Smooth muscle cell (in vitro differentiated cells): ENCODE results near the gene APOC3. TPM values are rescaled to one million over a fixed set of nuclear protein-coding genes. Genes with fewer than 3 reads are reported as not detected.
A peak's percentile ranks its signal among the peaks of the same experiment; 100 is the strongest.

Experiments used
- DNase-seq: peaks from one replicate; lab custom pipeline; 2025; ENCODE audit not compliant: unreplicated experiment; lab: John Stamatoyannopoulos, UW
- H2AFZ ChIP-seq: fragments of 200-600 bp; sonication (generic); 2 replicates; pipeline ENCODE4 v1.6.0; 2016; ENCODE audit warnings: antibody characterized with exemption, low read depth, mild to moderate bottlenecking
- H3F3A ChIP-seq: fragments of 200-600 bp; sonication (generic); 2 replicates; pipeline ENCODE4 v1.6.0; 2017; ENCODE audit warnings: antibody characterized with exemption, low read depth
- H3K27ac ChIP-seq: fragments of 200-600 bp; sonication (generic); 2 replicates; pipeline ENCODE4 v1.5.1; 2016; ENCODE audit warnings: low read depth, mild to moderate bottlenecking
- H3K27me3 ChIP-seq: fragments of 200-600 bp; sonication (generic); 2 replicates; pipeline ENCODE4 v1.6.1; 2016; ENCODE audit warnings: low read depth, mild to moderate bottlenecking
- H3K36me3 ChIP-seq: fragments of 200-600 bp; sonication (generic); 2 replicates; pipeline ENCODE4 v1.5.1; 2016; ENCODE audit warnings: low read depth
- H3K4me1 ChIP-seq: fragments of 200-600 bp; sonication (generic); 2 replicates; pipeline ENCODE4 v1.5.1; 2016; ENCODE audit warnings: low read depth
- H3K4me2 ChIP-seq: fragments of 200-600 bp; sonication (generic); 2 replicates; pipeline ENCODE4 v1.6.0; 2016; ENCODE audit warnings: mild to moderate bottlenecking
- H3K4me3 ChIP-seq: fragments of 200-600 bp; sonication (generic); 2 replicates; pipeline ENCODE4 v1.5.1; 2016; ENCODE audit warnings: mild to moderate bottlenecking
- H3K79me2 ChIP-seq: fragments of 200-600 bp; sonication (generic); 2 replicates; pipeline ENCODE4 v1.6.0; 2016; ENCODE audit warnings: low read depth, mild to moderate bottlenecking
- H3K9ac ChIP-seq: fragments of 200-600 bp; sonication (generic); 2 replicates; pipeline ENCODE4 v1.6.0; 2016; ENCODE audit warnings: low read depth
- H3K9me3 ChIP-seq: fragments of 200-600 bp; sonication (generic); replicated peaks from 2 replicates; pipeline ENCODE4 v1.5.1; 2016; ENCODE audit warnings: low read depth
- H4K20me1 ChIP-seq: fragments of 200-600 bp; sonication (generic); 2 replicates; pipeline ENCODE4 v1.6.0; 2016; ENCODE audit warnings: low read depth
- CTCF ChIP-seq: fragments of 200-600 bp; sonication (generic); IDR thresholded peaks from 2 replicates; pipeline ENCODE4 v1.5.1; 2017; ENCODE audit warnings: borderline replicate concordance, mild to moderate bottlenecking, antibody characterized with exemption; ENCODE audit not compliant: insufficient read depth, poor library complexity, severe bottlenecking
- WGBS: methylation state at CpG from one replicate; pipeline ENCODE4 v1.1.7; 2016; ENCODE audit warnings: low lambda C conversion rate; 5-methylcytosine and 5-hydroxymethylcytosine counted together
- polyA plus RNA-seq: library from polyadenylated mRNA; unstranded; fragments of >200 nt; fragmentation: Nextera tagmentation; extraction: Ambion mirVana; gene quantifications from 2 replicates; pipeline ENCODE4 v1.2.1, GENCODE V29; 2016
- total RNA-seq: library from RNA; depleted of rRNA; stranded (reverse); fragments of >200 nt; gene quantifications from 2 replicates; pipeline ENCODE4 v1.2.3, GENCODE V29; 2014

Gene APOC3
- total and polyA plus RNA-seq, 2 experiments from 2014 or later, result 0.54 TPM; not detected in 1

DNA sequence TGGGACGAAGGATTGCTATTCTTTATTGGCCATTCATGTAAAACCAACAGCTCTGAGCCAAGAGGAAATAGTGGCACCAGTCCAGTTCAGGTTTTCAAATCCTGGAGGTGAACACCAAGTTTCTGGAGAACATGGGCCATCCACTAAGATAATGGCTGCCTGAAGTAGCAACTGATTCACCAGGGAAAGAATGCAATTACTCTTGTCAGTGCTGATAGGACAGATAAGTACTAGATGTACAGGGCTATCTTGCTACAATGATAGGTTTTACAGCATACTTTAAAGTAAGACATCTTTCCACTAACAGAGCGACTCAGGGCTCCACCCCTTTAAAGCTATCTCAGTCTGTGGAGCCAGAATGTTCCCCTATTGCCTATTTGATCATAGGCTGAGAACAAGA lies 44.5 kb downstream of the APOC3 start:
- DNase-seq, result no peak
- no peaks in the 10 kb centered on the region for H3K27me3 ChIP-seq
- no peak overlapping the region for H3K9ac ChIP-seq
- H3K79me2 ChIP-seq, result no peaks in the 10 kb centered on the region
- TF ChIP-seq CTCF, result no peak
- H2AFZ ChIP-seq, result no peak overlapping the region
- peaks cover 12% of the 10 kb centered on the region for H3K36me3 ChIP-seq
- no peak overlapping the region for H3K4me2 ChIP-seq
- no peaks in the 10 kb centered on the region for H3F3A ChIP-seq
- no peaks in the 10 kb centered on the region for H3K4me1 ChIP-seq
- no peak overlapping the region for H3K27ac ChIP-seq
- no peak overlapping the region for H3K4me3 ChIP-seq
- H3K9me3 ChIP-seq, result no peaks in the 10 kb centered on the region
- 37% methylated on average over 2 of the region's 2 CpGs for WGBS
- H4K20me1 ChIP-seq, result no peaks in the 10 kb centered on the region

DNA sequence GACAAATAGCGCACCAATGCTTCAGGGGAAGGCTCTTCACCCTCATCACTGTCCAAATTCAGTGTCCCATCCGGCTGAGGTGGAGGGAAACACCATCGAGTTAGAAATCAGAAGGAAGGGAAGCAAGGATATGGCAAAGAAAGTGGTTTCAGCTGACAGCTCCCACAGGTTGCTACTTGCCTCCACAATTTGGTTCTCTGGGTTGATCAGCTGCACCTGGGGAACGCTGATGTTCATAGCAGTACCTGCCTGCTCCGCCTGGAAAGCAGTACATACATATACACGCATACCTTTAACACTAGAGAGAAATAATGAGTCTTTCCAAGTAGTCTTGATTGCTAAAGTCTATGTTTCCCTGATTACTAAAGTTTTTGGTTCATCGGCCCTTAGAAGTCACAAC lies 45.5 kb downstream of the APOC3 start:
- no peaks in the 10 kb centered on the region for H3F3A ChIP-seq
- no peaks in the 10 kb centered on the region for H3K79me2 ChIP-seq
- H2AFZ ChIP-seq, result no peak overlapping the region
- no peaks in the 10 kb centered on the region for H3K4me1 ChIP-seq
- H3K27me3 ChIP-seq, result no peaks in the 10 kb centered on the region
- no peaks in the 10 kb centered on the region for H4K20me1 ChIP-seq
- no peak for DNase-seq
- H3K27ac ChIP-seq, result no peak overlapping the region
- H3K9ac ChIP-seq, result no peak overlapping the region
- no peaks in the 10 kb centered on the region for H3K9me3 ChIP-seq
- TF ChIP-seq CTCF, result no peak
- peaks cover 12% of the 10 kb centered on the region for H3K36me3 ChIP-seq
- WGBS, result 96% methylated on average over 7 of the region's 7 CpGs
- no peak overlapping the region for H3K4me3 ChIP-seq
- H3K4me2 ChIP-seq, result no peak overlapping the region

GRCh38 chr11:116876656-116877055 lies 46.9 kb downstream of the APOC3 start:
- Histone ChIP-seq H3K79me2 (no peaks in the 10 kb centered on the region), H3K4me2 (no peak overlapping the region), H4K20me1 (no peaks in the 10 kb centered on the region), H3K9ac (no peak overlapping the region), H2AFZ (no peak overlapping the region), H3K4me3 (no peak overlapping the region), H3K36me3 (peaks cover 12% of the 10 kb centered on the region), H3K9me3 (no peaks in the 10 kb centered on the region), H3K4me1 (no peaks in the 10 kb centered on the region), H3K27ac (no peak overlapping the region), H3K27me3 (no peaks in the 10 kb centered on the region), H3F3A (no peaks in the 10 kb centered on the region)
- TF ChIP-seq CTCF, result no peak
- DNase-seq, result no peak
- WGBS, result 82% methylated on average over 8 of the region's 8 CpGs

- Histone ChIP-seq H3K4me1 (no peaks in the 10 kb centered on the region), H4K20me1 (peaks cover 2% of the 10 kb centered on the region), H2AFZ (no peak overlapping the region), H3K4me2 (no peak overlapping the region), H3K79me2 (no peaks in the 10 kb centered on the region), H3K9me3 (no peaks in the 10 kb centered on the region), H3K27me3 (no peaks in the 10 kb centered on the region), H3K9ac (no peak overlapping the region), H3K36me3 (no peaks in the 10 kb centered on the region), H3K27ac (no peak overlapping the region), H3F3A (no peaks in the 10 kb centered on the region), H3K4me3 (no peak overlapping the region)
- 69% methylated on average over 5 of the region's 5 CpGs for WGBS
- TF ChIP-seq CTCF, result peak; percentile 69
- no peak for DNase-seq
Measured at GRCh38 chr11:116879800-116880625, 50.3 kb downstream of the APOC3 start.
